GM12873 (cell line): ENCODE measurements around the gene SATB1.

Source experiments
- TF ChIP-seq, protein P1 (sequence below): IDR thresholded peaks from 2 replicates; pipeline ENCODE4 v1.5.1; 2012; ENCODE audit warnings: low read depth, mild to moderate bottlenecking, moderate library complexity, low read length, control low read depth; ENCODE audit not compliant: insufficient read depth; ENCODE audit errors: missing control alignments

Gene SATB1

GRCh38 chr3:18334837-18335601 lies 90.1 kb downstream of the SATB1 start:
- TF ChIP-seq, protein P1, sequence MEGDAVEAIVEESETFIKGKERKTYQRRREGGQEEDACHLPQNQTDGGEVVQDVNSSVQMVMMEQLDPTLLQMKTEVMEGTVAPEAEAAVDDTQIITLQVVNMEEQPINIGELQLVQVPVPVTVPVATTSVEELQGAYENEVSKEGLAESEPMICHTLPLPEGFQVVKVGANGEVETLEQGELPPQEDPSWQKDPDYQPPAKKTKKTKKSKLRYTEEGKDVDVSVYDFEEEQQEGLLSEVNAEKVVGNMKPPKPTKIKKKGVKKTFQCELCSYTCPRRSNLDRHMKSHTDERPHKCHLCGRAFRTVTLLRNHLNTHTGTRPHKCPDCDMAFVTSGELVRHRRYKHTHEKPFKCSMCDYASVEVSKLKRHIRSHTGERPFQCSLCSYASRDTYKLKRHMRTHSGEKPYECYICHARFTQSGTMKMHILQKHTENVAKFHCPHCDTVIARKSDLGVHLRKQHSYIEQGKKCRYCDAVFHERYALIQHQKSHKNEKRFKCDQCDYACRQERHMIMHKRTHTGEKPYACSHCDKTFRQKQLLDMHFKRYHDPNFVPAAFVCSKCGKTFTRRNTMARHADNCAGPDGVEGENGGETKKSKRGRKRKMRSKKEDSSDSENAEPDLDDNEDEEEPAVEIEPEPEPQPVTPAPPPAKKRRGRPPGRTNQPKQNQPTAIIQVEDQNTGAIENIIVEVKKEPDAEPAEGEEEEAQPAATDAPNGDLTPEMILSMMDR = no peak

GRCh38 chr3:18308096-18308650 lies 117.0 kb downstream of the SATB1 start:
- TF ChIP-seq, protein P1 = no peak

GRCh38 chr3:18307529-18307928 lies 117.6 kb downstream of the SATB1 start:
- TF ChIP-seq, protein P1 = no peak

DNA sequence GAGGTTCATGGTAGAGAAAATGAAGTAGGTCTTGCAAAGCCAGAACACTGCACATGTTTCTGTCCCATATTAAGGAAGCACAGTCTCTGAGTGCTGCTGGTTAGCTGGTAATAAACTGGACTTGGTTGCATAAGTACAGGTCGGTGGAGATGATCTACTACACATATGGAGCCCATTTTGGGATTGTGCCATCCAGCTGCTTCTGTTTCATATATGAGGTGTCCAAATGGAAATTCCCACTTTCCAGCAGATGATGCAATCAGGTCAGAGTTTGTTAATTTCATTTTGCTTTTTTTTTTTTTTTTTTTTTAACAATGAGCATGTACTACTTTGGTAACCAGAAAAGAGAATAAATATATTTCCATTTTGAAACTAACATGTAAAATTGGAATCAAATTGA lies 122.6 kb downstream of the SATB1 start:
- TF ChIP-seq, protein P1 = no peak

DNA sequence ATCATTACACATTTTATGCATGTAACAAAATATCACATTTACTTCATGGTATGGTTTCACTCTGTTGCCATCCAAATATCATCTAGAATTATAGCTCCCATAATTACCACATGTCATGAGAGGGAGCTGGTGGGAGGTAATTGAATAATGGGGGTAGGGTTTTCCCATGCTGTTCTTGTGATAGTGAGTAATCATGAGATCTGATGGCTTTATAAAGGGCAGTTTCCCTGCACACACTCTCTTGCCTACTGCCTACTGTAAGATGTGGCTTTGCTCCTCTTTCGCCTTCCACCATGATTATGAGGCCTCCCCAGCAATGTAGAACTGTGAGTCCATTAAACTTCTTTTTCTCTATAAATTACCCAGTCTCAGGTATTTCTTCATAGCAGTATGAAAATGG lies 123.4 kb downstream of the SATB1 start:
- TF ChIP-seq, protein P1 = no peak

DNA sequence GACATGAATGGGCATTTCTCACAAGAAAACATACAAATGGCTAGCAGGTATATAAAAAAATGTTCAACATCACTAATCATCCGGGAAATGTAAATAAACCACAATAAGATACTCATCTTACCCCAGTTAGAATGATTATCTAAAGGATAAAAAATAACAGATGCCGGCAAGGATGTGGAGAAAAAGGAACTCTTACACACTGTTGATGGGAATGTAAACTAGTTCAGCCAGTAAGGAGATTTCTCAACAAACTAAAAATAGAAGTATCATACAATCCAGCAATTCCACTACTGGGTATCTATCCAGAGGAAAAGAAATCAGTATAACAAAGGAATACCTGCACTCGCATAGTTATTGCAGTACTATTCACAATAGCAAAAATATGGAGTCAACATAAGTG lies 124.2 kb downstream of the SATB1 start:
- TF ChIP-seq, protein P1 = no peak

DNA sequence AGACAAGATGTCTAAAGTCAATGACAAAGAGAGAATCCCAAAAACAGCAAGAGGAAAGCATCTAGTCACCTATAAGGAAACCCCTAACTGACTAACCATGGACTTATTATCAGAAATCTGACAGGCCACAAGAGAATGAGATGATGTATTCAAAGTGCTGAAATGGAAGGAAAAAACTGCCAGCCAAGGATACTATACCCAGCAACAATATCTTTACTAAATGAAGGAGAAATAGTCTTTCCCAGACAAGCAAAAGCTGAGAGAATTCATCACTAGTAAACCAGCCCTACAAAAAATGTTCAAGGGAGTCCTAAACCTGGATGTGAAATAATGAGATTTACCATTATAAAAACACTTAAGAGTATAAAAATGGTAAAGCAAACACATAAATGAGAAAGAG lies 128.0 kb downstream of the SATB1 start:
- TF ChIP-seq, protein P1 = no peak
